ENCODE data around the gene CEP104. TPM values are rescaled to one million over a fixed set of nuclear protein-coding genes. Genes with fewer than 3 reads are reported as not detected.

The CEP104 gene
- polyA plus RNA-seq, 1 donor (not counting 4 experiments of a cell fraction or from before 2014, with no cell fraction given) = 35.7 TPM

- peaks cover 4 to 33% of the 10 kb centered on the region in 2 experiments for H3K36me3 ChIP-seq (ENCODE audit: control insufficient read depth in 2 of 2, extremely low read depth in 1 of 2, insufficient read depth in 2 of 2, low read length in 2 of 2)
- H2AFZ ChIP-seq (ENCODE audit: control insufficient read depth, low read length) = no peak overlapping the region
- no peaks in the 10 kb centered on the region for H3K9me3 ChIP-seq (ENCODE audit: control insufficient read depth, low read depth, low read length)
- dilution Hi-C loops (cut with MboI; ENCODE audit: extremely low pct_ligation_motif_present, low sequenced_read_pairs) = no loop called here
- no peaks in the 10 kb centered on the region for H4K20me1 ChIP-seq (ENCODE audit: control insufficient read depth, extremely low read depth, insufficient read depth, low read length)
- H3K9me1 ChIP-seq (ENCODE audit: control insufficient read depth, extremely low read depth, insufficient read depth, low read length) = no peaks in the 10 kb centered on the region
- DNase-seq (ENCODE audit: low read depth, low spot score) = no peak
- no peaks in the 10 kb centered on the region for H3K27me3 ChIP-seq (ENCODE audit: control insufficient read depth, extremely low read depth, insufficient read depth, low read length)
- H3K4me1 ChIP-seq (ENCODE audit: control insufficient read depth, extremely low read depth, insufficient read depth, low read length) = no peaks in the 10 kb centered on the region
- no peak overlapping the region for H3K4me2 ChIP-seq (ENCODE audit: control insufficient read depth, extremely low read depth, insufficient read depth, low read depth, low read length)
- no peak for TF ChIP-seq CTCF (optimal IDR thresholded peaks at IDR 0.05 in 1 of 3, IDR thresholded peaks at IDR 0.05 in 1 of 3, conservative IDR thresholded peaks at IDR 0.05 in 1 of 3; ENCODE audit: extremely low read depth in 1 of 3, insufficient read depth in 2 of 3, low read length in 3 of 3)
- no peak for TF ChIP-seq EZH2 (IDR thresholded peaks at IDR 0.05; ENCODE audit: low read length)
- no peak overlapping the region for H3K9ac ChIP-seq (ENCODE audit: control insufficient read depth, extremely low read depth, insufficient read depth, low read length)
- no peak overlapping the region for H3K27ac ChIP-seq (ENCODE audit: control insufficient read depth, insufficient read depth, low read length)
- no peak for FAIRE-seq
- no peak overlapping the region for H3K4me3 ChIP-seq (ENCODE audit: control insufficient read depth in 2 of 3, extremely low read depth in 1 of 3, insufficient read depth in 2 of 3, low read depth in 1 of 3, low read length in 3 of 3)
- no peaks in the 10 kb centered on the region for H3K79me2 ChIP-seq (ENCODE audit: control insufficient read depth, insufficient read depth, low read length)
Measured at GRCh38 chr1:3836421-3836820, 20.6 kb downstream of the CEP104 start.

- peaks cover 4 to 36% of the 10 kb centered on the region in 2 experiments for H3K36me3 ChIP-seq (ENCODE audit: control insufficient read depth in 2 of 2, extremely low read depth in 1 of 2, insufficient read depth in 2 of 2, low read length in 2 of 2)
- no peaks in the 10 kb centered on the region for H3K79me2 ChIP-seq (ENCODE audit: control insufficient read depth, insufficient read depth, low read length)
- dilution Hi-C loops (cut with MboI; ENCODE audit: extremely low pct_ligation_motif_present, low sequenced_read_pairs) = no loop called here
- FAIRE-seq (no peak), DNase-seq (ENCODE audit: low read depth, low spot score) (no peak)
- no peaks in the 10 kb centered on the region for H3K9me3 ChIP-seq (ENCODE audit: control insufficient read depth, low read depth, low read length)
- TF ChIP-seq EZH2 (IDR thresholded peaks at IDR 0.05; ENCODE audit: low read length) (no peak), CTCF (optimal IDR thresholded peaks at IDR 0.05 in 1 of 3, IDR thresholded peaks at IDR 0.05 in 1 of 3, conservative IDR thresholded peaks at IDR 0.05 in 1 of 3; ENCODE audit: extremely low read depth in 1 of 3, insufficient read depth in 2 of 3, low read length in 3 of 3) (no peak)
- no peak overlapping the region for H3K9ac ChIP-seq (ENCODE audit: control insufficient read depth, extremely low read depth, insufficient read depth, low read length)
- H3K4me3 ChIP-seq (ENCODE audit: control insufficient read depth in 2 of 3, extremely low read depth in 1 of 3, insufficient read depth in 2 of 3, low read depth in 1 of 3, low read length in 3 of 3) = no peak overlapping the region
- H3K27me3 ChIP-seq (ENCODE audit: control insufficient read depth, extremely low read depth, insufficient read depth, low read length) = no peaks in the 10 kb centered on the region
- H4K20me1 ChIP-seq (ENCODE audit: control insufficient read depth, extremely low read depth, insufficient read depth, low read length) = no peaks in the 10 kb centered on the region
- H3K4me2 ChIP-seq (ENCODE audit: control insufficient read depth, extremely low read depth, insufficient read depth, low read depth, low read length) = no peak overlapping the region
- H3K9me1 ChIP-seq (ENCODE audit: control insufficient read depth, extremely low read depth, insufficient read depth, low read length) = no peaks in the 10 kb centered on the region
- H3K4me1 ChIP-seq (ENCODE audit: control insufficient read depth, extremely low read depth, insufficient read depth, low read length) = no peaks in the 10 kb centered on the region
- no peak overlapping the region for H3K27ac ChIP-seq (ENCODE audit: control insufficient read depth, insufficient read depth, low read length)
- H2AFZ ChIP-seq (ENCODE audit: control insufficient read depth, low read length) = no peak overlapping the region
Measured at GRCh38 chr1:3834701-3835100, 22.3 kb downstream of the CEP104 start.

Data from keratinocyte (primary cell).